Mammary epithelial cell (primary cell): Measurements from ENCODE around the gene KLHDC10.
"Not testable (repeated sequence)": the region's sequence is repeated elsewhere in the genome, so short reads cannot be mapped to it uniquely, and the experiment has no call there.

Experiments used
- CTCF ChIP-seq, 2 donors: IDR thresholded peaks in 1 of 2; conservative IDR thresholded peaks in 1 of 2; 2 replicates each; pipeline ENCODE4 v1.5.1; 2011 to 2012; ENCODE audit warnings: inconsistent platforms in 2 of 2, low read length in 2 of 2, mild to moderate bottlenecking in 2 of 2, control low read depth in 1 of 2, low read depth in 1 of 2; ENCODE audit not compliant: insufficient read depth in 1 of 2; ENCODE audit errors: extremely low read depth in 1 of 2
- EZH2 ChIP-seq: IDR thresholded peaks from 2 replicates; pipeline ENCODE4 v1.6.1; 2012; ENCODE audit warnings: low read length, inconsistent platforms, borderline replicate concordance

GRCh38 chr7:130126840-130127239 lies 56.5 kb downstream of the KLHDC10 start:
- TF ChIP-seq CTCF (conservative IDR thresholded peaks at IDR 0.05 in 1 of 2, IDR thresholded peaks at IDR 0.05 in 1 of 2; ENCODE audit: extremely low read depth in 1 of 2, insufficient read depth in 1 of 2, low read depth in 1 of 2, low read length in 2 of 2); EZH2: not testable (repeated sequence)
